GM19328 (cell line): Measurements from ENCODE around the gene ELL.

Experiments
- ATAC-seq: cut with Tn5 transposase; IDR thresholded peaks from one replicate; pipeline ENCODE4 v1.9.1; 2021; ENCODE audit warnings: mild to moderate bottlenecking, moderate library complexity; ENCODE audit not compliant: unreplicated experiment

Gene ELL

DNA sequence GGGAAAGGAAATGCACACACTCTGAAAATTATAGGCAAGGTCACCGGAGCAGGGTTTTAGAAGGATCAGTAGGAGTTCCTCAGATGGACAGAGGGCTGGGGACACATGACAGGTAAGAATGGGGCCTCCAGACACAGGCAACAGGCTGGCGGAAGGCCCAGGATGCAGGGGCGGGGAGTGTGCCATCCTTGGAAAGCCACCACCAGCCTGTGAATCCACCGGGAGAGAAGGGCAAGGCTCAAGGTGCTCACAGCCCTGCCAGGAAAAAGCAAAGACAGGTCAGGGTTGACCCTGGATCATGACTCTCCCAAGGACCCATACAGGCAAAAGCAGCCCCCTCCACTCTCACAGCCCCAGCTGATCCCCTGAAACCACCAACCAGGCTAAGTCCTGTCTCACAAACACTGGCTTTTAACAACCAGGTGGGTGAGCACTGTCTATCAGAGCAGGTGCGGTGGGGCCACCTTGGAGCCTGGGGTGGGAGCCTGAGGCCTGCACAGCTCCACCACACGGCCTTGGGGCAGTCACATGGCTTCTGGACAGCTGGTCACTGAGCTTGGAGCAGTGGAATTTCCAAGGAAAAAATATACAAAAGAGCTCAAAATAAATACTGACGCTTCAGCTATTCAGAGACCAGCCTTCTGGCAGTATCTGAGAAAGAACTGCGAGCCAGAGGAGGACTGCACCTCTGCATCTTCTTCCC, 48.7 kb downstream of the ELL start:
- ATAC-seq: no peak

DNA sequence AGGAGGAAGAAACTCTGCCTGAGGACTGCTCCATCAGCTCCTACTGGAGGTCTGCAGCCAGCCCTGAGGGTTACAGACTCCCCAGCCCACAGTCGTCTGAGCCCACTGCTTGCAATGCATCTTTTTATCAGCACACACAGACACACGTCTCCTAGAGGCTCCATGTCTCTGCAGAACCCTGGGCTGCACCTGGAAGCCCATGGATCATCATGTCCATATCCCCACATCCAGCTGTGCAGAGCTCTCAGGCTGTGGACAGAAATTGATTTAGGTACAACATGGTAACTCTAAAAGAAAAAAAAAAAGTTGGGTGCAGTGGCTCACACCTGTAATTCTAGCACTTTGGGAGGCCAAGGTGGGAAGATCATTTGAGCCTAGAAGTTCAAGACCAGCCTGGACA, 51.1 kb downstream of the ELL start:
- ATAC-seq: no peak

DNA sequence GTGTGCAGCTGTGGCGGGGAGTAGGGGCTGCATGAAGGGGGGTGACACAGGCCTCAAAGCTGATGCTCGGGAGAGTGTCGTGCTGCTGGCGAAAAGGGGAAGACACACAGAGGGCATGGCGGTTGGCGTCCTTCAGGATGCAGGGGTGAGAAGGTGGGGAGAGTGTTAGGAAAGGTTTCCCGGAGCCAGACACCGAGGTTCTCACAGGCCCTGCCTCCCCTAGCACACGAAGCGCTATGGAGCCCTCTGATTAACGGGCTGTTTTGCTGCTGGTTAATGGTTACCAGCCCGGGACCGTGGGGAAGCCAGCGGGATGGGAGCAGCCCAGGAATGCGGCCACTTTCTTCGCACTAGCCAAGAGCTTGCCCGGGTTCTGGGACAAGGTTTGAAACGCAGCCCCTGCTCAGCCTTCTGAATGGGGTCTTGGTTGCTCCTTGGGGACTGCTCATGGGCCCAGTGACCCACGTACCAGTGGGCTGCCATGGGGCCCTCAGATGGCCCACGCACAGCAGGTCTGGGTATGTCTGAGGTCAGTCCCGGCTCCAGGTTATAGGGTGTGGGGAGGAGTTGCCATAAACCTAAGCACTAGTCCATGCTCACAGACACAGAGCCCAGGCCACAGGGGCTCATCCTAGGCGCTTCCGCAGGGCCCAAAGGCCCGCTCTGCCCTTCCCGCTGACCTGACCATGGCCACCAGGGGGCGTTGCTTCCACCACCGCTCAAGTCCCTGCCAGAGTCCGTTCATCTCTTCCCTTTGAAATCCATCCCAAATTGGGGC, 52.6 kb downstream of the ELL start:
- ATAC-seq: no peak

DNA sequence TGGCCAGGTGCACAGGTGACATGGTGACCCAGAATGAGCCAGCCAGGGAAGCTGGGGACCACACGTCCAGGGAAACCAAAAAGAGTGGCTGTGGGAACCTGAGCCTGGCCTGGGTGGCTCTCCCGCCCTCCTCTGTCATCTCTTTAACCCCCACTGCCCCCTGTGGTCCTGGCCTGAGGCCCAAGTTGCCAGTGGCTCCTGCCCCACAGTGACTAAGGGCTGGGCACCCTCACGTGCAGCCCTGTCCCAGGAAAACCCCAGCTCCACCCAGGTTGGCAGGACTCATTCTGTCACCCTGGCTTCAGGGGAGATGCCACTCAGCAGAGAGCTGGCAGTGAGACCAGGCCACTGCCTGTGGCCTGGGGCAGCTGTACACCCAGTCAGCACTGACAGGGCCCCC, 53.4 kb downstream of the ELL start:
- no peak for ATAC-seq

DNA sequence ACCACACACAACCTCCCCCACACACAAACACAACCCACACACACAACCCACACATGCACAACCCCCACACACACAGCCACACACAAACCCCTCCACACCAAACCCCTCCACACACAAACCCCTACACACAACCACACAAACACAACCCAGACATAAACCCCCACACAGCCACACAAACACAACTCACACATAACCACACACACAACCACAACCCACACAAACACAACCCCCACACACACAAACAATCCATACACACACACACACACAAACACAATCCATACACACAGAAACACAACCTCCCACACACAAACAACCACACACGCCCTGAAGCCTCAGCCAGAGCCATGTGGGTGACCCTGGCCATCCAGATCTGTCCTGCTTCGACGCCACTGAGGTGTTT, 53.9 kb downstream of the ELL start:
- ATAC-seq: no peak

DNA sequence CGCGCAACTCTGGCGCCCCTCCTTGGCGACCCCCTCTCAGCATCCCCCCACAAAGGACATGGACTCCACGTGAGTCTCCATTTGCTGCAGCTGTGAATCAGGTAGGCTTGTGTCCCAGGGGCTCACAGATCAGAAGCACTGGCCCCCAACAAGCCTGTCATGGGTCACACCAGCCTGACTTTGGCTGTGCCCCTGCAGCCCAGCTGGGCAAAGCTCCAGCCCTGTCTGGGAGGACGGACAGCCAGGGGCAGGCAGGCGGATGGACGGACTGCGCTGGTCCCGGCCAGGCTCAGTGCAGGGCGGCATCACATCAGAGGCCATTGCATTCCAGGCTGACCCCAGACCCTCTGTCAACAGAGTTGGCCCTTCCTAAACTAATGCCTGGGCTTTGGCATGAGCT, 55.5 kb downstream of the ELL start:
- no peak for ATAC-seq

DNA sequence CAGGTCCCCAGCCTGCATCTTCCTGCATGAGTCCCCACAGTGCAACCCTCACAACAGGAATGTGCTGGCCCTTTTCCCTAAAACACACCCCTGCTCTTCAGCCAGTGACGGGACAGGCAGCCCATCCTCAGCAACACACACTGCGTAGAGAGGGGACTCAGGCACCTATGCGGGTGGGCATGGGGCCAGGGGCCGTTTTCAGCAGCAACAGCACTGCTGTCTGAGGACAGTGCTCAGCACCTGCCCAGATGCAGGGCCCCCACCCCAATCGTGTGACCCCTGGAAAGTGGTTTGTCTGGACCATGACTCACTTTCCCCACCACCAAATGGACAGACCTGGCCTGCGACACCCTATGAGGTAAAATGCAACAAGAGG, 55.9 kb downstream of the ELL start:
- no peak for ATAC-seq

DNA sequence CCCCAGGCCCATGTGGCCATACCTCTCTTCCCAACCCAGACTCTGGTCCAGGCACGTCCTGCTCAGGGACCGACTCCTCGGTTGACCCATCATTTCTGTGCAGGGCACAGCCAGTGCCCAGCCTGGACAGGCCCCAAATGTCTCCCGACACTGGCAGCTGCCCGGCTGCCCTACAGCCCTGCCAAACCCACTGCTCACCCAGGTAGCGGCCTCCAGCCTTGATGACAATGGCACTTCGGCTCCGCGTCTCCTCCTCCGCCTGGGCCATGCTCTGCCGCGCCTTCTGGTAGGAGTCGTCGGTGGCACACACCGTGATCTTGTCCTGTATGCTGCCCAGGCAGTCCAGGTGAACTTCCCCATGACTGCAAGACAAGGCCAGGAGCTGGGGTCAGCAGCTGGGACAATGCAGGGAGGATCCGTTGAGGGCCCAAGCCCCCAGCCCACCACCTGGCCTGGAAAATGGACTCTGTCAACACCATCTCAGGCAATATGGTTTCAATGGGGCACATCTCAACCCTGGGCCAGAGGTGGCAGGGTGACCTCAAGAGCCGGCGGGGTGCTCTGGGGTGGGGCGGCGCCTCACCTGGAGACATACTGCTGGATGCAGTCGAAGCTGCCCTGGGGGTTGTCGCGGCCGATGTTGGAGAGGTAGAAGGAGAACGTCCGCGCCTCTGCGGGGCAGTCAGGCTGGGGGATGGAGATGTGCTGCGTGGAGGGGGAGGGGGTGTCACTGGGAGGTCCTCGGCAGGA, 56.5 kb downstream of the ELL start:
- no peak for ATAC-seq

DNA sequence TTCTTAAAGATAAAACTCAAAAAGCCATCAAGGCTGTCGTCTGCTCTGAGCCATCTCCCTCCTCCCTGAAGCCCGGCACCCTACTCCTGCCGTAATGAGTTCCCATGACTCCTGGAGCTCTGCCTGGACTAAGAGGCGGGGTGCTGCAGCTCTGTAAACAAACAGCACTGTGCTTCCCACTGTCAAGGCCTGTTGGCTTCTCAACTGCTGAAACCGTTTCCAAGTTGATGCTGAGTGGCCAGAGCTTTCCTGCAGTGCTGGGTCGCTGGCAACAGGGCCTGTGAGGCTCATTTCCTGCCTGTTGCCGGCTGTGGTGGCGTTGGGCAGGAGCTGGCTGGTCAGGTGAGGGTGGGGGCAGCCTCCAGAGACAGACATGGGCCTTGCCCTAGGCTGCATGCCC, 57.2 kb downstream of the ELL start:
- no peak for ATAC-seq

DNA sequence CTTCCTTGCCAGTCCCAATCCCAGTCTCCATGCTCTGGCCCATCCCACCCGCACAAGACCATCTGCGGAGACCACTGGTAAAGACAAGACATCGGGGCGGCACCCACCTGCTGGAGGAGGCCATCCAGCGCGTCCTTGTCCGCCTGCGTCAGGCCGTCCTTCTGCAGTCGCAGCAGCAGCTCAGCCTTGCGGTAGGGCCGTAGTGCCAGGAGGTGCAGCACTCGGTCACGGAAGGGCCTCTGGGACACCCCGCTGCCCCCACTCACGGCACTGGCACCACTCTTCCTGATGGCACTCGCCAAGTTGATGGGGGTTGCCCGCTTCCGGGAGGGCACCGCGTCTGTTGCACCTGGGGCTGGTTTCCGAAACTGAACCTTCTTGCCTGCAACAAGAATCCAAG, 60.4 kb downstream of the ELL start:
- no peak for ATAC-seq

DNA sequence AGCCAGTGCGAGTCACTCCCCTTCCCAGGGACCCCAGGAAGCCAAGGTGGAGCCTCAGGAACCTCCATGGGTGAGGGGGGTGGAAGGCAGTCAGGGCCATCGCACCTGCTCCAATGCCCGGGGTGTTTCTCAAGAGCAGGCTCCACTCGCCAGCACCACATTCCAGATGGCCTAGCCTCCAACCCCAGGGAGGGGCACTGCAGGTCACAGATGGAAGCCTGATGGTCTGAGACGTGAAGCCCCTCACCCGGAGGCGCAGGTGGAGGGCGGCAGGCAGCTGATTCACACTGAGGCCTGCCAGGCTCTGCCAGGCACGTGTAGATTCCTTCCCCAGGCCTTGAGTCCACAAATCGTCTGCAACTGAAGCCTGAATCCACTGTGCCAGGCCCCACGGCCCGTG, 61.0 kb downstream of the ELL start:
- no peak for ATAC-seq

DNA sequence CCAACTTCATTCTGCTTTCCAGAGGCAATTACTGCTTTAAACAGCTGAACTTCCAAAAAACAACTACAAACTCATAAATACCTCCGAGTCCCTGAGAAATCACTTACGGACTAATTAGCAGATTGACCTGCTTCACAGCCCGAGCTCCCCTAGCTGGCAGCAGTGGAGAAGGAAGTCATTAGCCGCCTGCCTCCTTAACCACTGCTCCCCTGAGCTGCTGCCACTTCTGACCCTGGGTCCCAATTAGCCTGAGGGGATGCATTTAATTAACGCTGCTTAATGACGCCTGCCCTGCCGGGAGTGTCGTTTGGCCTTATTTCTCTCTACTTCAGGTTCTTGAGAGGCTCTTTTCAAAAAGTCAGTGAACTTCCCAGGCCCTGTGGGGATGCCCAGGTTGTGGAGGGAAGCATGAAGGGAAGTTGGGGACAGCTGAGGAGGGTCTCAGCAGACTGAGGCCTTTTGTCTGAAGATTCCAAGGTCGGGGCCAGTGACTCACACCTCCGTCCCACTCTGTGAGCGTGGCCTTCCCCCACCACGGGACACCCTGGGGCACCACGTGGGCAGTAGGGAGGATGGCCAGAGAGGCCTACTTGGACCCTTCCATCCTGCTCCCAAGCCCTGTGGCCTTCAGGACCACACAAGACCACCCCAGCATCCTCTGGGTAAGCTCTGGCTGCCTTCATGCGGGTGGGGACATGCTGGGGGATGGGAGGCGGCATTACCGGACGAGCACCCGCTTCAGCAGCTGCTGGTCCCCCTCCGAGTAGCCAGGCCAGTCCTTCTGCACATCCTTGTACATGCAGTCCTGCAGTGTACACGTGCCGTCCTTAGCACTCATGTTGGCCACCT, 64.2 kb downstream of the ELL start:
- ATAC-seq: no peak

DNA sequence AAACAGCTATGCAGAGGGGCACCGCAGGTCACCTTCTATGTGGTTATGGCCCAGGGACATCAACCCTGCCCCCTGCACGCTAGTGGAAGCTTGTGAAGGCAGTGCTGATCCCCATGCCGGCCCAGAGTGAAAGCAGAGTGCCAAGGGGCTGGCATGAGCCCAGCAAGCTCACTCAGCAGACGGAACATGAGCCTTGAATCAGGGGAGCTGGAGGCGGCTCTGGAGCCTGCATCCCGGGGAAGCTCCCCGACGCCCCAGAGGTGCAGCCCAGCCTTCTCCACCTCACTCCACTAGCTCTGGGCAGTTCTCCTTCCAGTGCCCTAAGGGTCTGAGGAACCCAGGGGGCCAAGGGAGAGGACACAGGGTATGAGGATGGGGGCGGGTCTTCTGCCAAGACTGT, 64.9 kb downstream of the ELL start:
- ATAC-seq: no peak

DNA sequence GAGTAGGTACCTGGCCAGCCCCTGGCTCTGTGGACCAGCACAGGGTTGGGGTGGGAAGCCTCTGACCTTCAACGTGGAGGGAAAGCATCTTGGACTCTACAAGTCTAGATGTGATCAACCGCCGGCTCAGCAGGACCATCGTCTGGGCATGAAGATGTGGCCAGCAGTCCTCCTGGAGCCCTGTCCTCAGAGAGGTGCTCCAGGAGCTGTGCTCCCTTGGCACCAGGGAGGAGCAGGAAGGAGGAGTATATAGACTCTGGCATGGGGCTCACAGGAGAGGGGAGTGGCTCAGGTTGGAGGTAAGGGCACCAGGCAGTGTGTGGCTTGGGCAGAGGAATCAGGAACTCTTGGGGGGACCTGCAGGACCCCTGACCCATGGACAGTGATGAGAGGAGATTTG, 65.6 kb downstream of the ELL start:
- no peak for ATAC-seq

DNA sequence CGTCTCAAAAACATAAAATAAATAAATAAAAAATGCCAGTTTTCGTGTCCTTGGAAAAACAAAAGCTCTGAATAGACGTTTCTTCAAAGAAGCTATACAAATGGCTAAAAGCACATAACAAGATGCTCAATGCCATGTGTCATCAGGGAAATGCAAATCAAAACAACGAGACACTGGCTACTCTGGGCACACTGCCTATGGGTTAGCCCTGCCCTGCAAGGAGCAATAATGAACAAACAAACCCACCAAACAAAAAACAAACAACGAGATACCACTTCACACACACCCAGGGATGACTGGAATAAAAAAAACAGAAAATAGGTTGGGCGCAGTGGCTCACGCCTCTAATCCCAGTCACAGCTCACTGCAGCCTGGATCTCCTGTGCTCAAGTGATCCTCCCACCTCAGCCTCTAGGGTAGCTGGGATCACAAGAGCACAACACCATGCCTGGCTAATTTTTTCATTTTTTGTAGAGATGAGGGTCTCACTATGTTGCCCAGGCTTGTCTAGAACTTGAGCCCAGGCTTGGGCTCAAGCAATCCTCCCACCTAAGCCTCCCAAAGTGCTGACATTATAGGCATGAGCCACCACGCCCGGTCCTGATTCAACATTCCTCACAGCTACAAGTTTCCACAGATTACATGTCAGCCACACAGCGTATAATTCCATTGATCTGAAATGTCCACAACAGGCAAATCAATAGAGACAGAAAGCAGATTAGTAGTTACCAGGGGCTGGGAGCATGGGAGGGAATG, 68.4 kb downstream of the ELL start:
- ATAC-seq: no peak

DNA sequence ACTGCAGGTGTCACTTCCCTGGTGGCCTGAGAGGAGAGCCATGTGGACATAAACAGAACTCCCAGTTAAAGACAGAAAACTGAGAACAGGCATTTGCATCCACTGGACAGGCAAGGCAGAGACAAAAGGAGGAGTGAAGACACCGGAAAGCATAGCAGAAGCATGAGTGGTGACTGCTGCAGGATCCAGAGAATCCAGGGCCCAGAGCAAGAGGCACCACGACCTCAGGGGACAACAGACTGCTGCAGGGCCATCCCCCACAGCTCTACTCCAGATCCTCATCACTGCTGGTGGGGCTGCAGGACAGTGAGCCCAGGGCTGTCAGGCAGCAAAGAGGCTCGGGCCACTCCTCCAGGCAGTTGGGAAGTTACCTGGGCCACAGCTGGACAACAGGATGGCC, 69.5 kb downstream of the ELL start:
- no peak for ATAC-seq

DNA sequence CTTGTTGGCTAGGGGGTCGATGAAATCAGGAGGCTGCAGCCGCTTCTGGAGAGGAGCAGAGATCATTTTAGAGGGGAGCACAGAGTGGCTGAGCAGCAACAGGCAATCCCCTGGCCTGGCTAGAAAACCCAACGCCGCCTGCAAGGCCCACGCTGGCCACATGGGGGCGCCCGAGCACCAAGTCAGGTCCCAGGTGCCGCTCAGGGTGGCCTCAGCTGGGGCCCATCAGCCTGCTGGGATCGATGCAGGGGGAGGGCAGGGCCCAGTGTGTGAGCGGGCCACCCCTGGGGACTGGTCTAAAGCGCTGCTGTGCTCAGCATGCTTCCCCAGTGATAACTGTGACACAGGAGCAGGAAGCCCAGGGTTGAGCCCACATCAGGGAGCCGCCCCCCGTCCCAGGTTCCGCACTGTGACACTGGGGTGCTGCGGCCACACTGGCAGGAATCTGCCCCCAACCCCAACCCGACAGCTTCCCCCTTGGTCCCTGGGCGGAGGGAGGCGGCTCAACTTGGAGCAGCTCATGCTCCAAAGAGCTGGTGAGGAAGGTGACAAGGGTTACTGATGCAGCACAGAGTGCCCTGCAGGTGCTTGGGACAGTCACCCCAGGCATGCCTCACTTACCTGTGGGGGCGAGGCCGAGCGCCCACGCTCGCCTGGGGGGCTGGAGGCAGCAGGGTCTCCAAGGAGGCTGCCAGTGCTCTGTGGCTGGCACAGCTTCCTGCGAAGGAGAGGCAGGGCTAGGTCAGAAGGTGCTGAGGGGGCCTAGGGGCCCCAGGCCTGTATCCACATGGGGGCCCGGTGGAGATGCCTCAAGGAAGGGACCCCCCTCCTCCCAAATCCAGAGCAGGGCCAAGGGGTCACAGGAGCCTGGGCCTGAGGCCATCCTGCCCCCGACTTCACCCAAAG, 70.7 kb downstream of the ELL start:
- no peak for ATAC-seq

DNA sequence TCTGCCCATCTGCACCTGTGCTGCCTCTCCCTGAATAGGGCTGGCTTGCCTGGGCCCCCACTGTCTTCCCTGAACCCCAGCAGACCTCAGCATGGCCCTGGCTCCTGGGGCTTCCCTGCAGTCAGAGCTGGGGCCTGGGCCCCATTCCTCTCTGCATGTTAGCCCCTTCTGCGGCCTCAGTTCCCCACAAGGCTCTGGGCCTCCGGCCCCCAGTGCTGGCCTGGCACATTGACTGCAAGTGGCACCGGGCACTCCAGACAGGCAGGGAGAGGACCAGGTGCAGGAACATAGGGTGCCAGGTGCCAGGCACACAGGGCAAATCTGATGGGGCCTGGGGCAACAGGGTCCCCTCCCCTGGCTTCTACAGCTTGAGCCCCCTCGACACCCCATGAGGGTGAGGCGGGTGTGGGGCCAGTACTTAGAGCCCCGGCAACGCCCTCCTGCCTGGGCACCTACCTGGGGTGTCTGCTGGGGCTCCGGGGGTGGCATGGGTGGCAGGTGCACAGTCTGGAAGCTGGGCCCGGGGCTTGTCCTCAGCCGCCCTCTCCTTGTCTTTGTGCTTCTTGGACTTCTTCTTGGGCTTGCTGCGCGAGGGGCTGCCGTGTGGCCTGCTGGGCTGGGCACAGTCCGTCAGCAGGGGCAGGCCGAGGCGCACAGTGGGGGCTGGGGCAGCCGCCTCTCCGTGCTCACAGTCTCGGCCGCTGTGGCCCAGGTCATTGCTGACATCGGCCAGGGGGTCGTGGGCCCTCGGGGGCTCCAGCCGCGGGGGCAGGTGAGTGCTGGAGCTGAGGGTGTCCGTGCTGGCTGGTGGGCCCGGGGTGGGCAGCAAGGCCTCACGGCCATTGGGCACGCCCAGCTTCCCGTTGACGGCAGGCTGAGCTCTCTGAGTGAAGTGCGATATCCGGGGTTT, 71.6 kb downstream of the ELL start:
- no peak for ATAC-seq
